Central memory CD8-positive, alpha-beta T cell (primary cell): ENCODE measurements around the gene PPP3CA.

Experiments used
- ATAC-seq: fragments of 150-1000 bp; cut with Tn5 transposase; replicated peaks from 2 replicates; pipeline ENCODE4 v1.10.0; 2022; ENCODE audit warnings: mild to moderate bottlenecking, moderate FRiP score, moderate number of reproducible peaks; ENCODE audit not compliant: poor library complexity, severe bottlenecking; ENCODE audit errors: extremely low read depth
- DNase-seq, 2 donors: peaks; one replicate each; pipeline ENCODE4 v3.0.0; 2021; ENCODE audit warnings: low spot score in 2 of 2
- H3K27ac Mint-ChIP-seq: one replicate; pipeline ENCODE4 v1.8.0; 2022; ENCODE audit warnings: low read depth, mild to moderate bottlenecking, moderate library complexity, mixed read lengths
- H3K27me3 Mint-ChIP-seq: one replicate; pipeline ENCODE4 v1.8.0; 2022; ENCODE audit warnings: mixed read lengths
- H3K36me3 Mint-ChIP-seq: one replicate; pipeline ENCODE4 v1.8.0; 2022; ENCODE audit warnings: mild to moderate bottlenecking, moderate library complexity, mixed read lengths; ENCODE audit not compliant: insufficient read depth
- H3K4me1 Mint-ChIP-seq: one replicate; pipeline ENCODE4 v1.8.0; 2022; ENCODE audit warnings: mixed read lengths
- H3K4me3 Mint-ChIP-seq: one replicate; pipeline ENCODE4 v1.8.0; 2022; ENCODE audit warnings: mild to moderate bottlenecking, moderate library complexity, mixed read lengths
- H3K9me3 Mint-ChIP-seq: one replicate; pipeline ENCODE4 v1.8.0; 2022; ENCODE audit warnings: mixed read lengths

PPP3CA gene

GRCh38 chr4:101322743-101323142, 24.6 kb downstream of the PPP3CA start:
- peaks cover 5% of the 10 kb centered on the region for H3K36me3 Mint-ChIP-seq

DNA sequence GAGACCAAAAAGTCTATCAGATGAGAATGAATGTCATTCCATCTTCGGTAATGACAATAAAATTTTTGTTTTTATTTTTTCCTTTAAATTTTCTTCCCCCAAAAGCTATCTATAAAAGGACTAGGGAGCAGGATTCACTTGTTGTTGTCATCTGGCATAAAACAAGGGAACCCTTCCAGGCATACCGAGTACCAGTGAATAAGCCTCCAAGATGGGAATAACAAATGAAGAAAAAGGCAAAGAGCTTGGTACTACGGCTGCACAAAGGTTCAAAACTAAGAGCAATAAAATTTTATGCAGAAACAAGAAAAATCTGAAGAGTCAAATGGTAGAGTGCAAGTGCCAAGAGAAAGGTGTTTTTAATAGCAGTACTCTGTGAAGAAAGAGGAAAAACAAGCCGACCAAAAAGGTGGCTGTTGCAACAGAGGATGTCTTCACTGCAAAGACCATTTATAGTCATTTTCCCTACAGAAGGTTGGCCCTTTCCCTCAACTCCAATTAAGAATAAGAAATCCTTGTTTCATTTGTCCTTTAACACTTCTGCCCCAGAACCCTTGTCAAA, 25.8 kb downstream of the PPP3CA start:
- Mint-ChIP-seq H3K27ac (no peak overlapping the region), H3K4me1 (peaks cover 46% of the 10 kb centered on the region), H3K9me3 (no peaks in the 10 kb centered on the region), H3K27me3 (no peaks in the 10 kb centered on the region), H3K36me3 (peaks cover 5% of the 10 kb centered on the region), H3K4me3 (no peak overlapping the region)
- no peak for ATAC-seq
- no peak for DNase-seq

More at GRCh38 chr4:101322743-101323142, 24.6 kb downstream of the PPP3CA start:
- ATAC-seq (no peak), DNase-seq (no peak)
- Mint-ChIP-seq H3K27me3 (no peaks in the 10 kb centered on the region), H3K4me1 (peaks cover 55% of the 10 kb centered on the region), H3K4me3 (no peak overlapping the region), H3K27ac (no peak overlapping the region), H3K9me3 (no peaks in the 10 kb centered on the region)

GRCh38 chr4:101315786-101316185, 31.5 kb downstream of the PPP3CA start:
- Mint-ChIP-seq H3K4me1 (peaks cover 26% of the 10 kb centered on the region), H3K27ac (no peak overlapping the region), H3K9me3 (no peaks in the 10 kb centered on the region), H3K27me3 (no peaks in the 10 kb centered on the region), H3K4me3 (no peak overlapping the region), H3K36me3 (no peaks in the 10 kb centered on the region)
- ATAC-seq (no peak), DNase-seq (no peak)

DNA sequence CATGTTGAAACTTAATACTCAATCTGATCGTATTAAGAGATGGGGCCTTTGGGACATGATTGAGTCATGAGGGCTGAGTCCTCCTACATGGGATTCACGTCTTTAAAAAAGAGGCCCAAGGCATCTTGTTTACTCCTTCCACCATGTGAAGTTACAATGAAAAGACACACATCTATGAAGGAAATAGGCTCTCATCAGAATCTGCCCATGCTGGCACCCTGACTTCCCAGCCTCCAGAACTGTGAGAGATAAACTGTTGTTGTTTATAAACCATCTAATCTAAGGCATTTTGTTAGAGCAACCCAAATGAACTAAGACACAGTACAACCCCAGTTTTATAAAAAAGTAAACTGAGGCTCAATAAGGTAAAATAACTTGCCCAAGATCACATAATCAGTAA, 32.3 kb downstream of the PPP3CA start:
- no peak overlapping the region for H3K4me3 Mint-ChIP-seq
- ATAC-seq (no peak), DNase-seq (no peak)
- no peaks in the 10 kb centered on the region for H3K36me3 Mint-ChIP-seq
- H3K27ac Mint-ChIP-seq = no peak overlapping the region
- no peaks in the 10 kb centered on the region for H3K27me3 Mint-ChIP-seq
- H3K9me3 Mint-ChIP-seq = no peaks in the 10 kb centered on the region
- peaks cover 21% of the 10 kb centered on the region for H3K4me1 Mint-ChIP-seq

- Mint-ChIP-seq H3K27me3 (no peaks in the 10 kb centered on the region), H3K27ac (no peak overlapping the region), H3K4me3 (no peak overlapping the region), H3K4me1 (peaks cover 28% of the 10 kb centered on the region), H3K9me3 (no peaks in the 10 kb centered on the region), H3K36me3 (no peaks in the 10 kb centered on the region)
- no peak for DNase-seq
- no peak for ATAC-seq
Observed at GRCh38 chr4:101309925-101310324, 37.4 kb downstream of the PPP3CA start.

DNA sequence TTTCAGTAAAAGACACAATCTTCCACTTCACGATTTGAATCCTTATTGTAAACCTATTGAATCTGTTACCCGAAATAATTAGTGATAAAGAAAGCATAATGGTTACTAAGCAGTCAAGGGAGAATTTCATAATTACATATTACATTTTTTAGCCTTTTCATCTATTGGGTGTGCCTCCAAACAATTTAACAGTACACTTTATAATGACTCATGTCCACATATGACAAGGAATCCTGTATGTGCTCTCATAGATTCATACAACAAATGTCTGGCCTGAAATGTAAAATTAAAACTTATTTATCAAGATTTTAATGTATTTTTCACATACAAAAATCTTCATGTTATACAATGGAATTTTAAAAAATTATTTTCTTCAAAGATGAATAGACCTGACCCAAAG, 39.4 kb downstream of the PPP3CA start:
- Mint-ChIP-seq H3K4me3 (no peak overlapping the region), H3K36me3 (no peaks in the 10 kb centered on the region), H3K27me3 (no peaks in the 10 kb centered on the region), H3K27ac (no peak overlapping the region), H3K9me3 (no peaks in the 10 kb centered on the region), H3K4me1 (peaks cover 28% of the 10 kb centered on the region)
- no peak for ATAC-seq
- DNase-seq = no peak

GRCh38 chr4:101306764-101307615, 40.3 kb downstream of the PPP3CA start:
- Mint-ChIP-seq H3K9me3 (no peaks in the 10 kb centered on the region), H3K4me1 (peaks cover 28% of the 10 kb centered on the region), H3K4me3 (peak overlapping the region; percentile 57), H3K36me3 (no peaks in the 10 kb centered on the region), H3K27ac (peak overlapping the region; percentile 54), H3K27me3 (no peaks in the 10 kb centered on the region)
- DNase-seq = no peak
- no peak for ATAC-seq

DNA sequence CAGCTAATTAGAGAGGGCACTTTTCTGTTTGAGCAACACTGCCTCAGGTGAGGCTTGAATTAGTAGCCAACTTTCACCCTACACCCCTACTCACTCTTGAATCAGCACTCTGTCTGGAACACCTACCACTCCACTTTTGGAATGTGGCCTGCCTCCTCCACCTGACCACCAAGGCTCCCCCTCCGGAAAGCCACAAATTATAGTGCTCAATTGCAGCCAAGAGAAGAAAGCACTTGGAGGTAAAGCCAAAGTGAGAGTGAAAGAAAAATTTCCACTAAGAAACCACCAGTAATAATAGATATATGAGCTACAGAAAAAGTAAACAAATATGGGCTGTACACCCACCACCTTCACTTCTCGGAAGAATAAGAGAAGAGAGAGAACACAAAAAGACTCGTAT, 41.1 kb downstream of the PPP3CA start:
- Mint-ChIP-seq H3K9me3 (no peaks in the 10 kb centered on the region), H3K4me3 (peak overlapping the region; percentile 57), H3K4me1 (peaks cover 20% of the 10 kb centered on the region), H3K27ac (peak overlapping the region; percentile 54), H3K36me3 (no peaks in the 10 kb centered on the region), H3K27me3 (no peaks in the 10 kb centered on the region)
- ATAC-seq (peak; percentile 14), DNase-seq (no peak)

- Mint-ChIP-seq H3K9me3 (no peaks in the 10 kb centered on the region), H3K4me3 (no peak overlapping the region), H3K36me3 (no peaks in the 10 kb centered on the region), H3K4me1 (peaks cover 25% of the 10 kb centered on the region), H3K27ac (no peak overlapping the region), H3K27me3 (no peaks in the 10 kb centered on the region)
- DNase-seq (no peak), ATAC-seq (no peak)
Observed at GRCh38 chr4:101304916-101305315, 42.4 kb downstream of the PPP3CA start.

- H3K4me3 Mint-ChIP-seq = no peak overlapping the region
Observed at GRCh38 chr4:101299899-101300540, 47.3 kb downstream of the PPP3CA start.

DNA sequence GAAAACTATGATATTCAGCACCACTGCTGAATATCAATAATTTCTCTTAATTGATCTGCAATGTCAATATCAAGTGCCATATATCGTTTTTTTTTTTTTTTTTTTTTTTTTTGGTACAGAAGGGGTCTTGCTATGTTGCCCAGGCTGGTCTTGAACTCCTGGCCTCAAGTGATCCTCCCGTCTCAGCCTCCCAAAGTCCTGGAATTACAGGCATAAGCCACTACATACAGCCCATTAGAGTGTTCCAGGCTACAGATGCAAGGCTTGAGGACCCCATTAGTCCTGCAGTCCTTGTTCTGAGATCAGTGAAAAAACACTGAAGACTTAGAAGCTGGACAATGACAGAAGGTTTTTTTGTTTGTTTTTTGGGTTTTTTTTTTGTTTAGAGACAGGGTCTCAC, 48.3 kb downstream of the PPP3CA start:
- Mint-ChIP-seq H3K9me3 (no peaks in the 10 kb centered on the region), H3K27ac (no peak overlapping the region), H3K36me3 (no peaks in the 10 kb centered on the region), H3K4me3 (no peak overlapping the region), H3K4me1 (peaks cover 27% of the 10 kb centered on the region), H3K27me3 (no peaks in the 10 kb centered on the region)
- ATAC-seq (no peak), DNase-seq (no peak)

More at GRCh38 chr4:101299899-101300540, 47.3 kb downstream of the PPP3CA start:
- Mint-ChIP-seq H3K4me1 (peaks cover 27% of the 10 kb centered on the region), H3K36me3 (no peaks in the 10 kb centered on the region), H3K27ac (no peak overlapping the region), H3K27me3 (no peaks in the 10 kb centered on the region), H3K9me3 (no peaks in the 10 kb centered on the region)
- DNase-seq = no peak
- ATAC-seq = no peak

- Mint-ChIP-seq H3K27me3 (no peaks in the 10 kb centered on the region), H3K4me1 (peaks cover 53% of the 10 kb centered on the region), H3K36me3 (no peaks in the 10 kb centered on the region), H3K27ac (no peak overlapping the region), H3K9me3 (no peaks in the 10 kb centered on the region), H3K4me3 (no peak overlapping the region)
- DNase-seq = no peak
- no peak for ATAC-seq
Observed at GRCh38 chr4:101295691-101296090, 51.6 kb downstream of the PPP3CA start.

GRCh38 chr4:101294597-101294996, 52.7 kb downstream of the PPP3CA start:
- no peaks in the 10 kb centered on the region for H3K36me3 Mint-ChIP-seq
- H3K4me3 Mint-ChIP-seq = no peak overlapping the region
- H3K27me3 Mint-ChIP-seq = no peaks in the 10 kb centered on the region
- H3K27ac Mint-ChIP-seq = no peak overlapping the region
- ATAC-seq = no peak
- no peak for DNase-seq
- H3K4me1 Mint-ChIP-seq = peaks cover 56% of the 10 kb centered on the region
- H3K9me3 Mint-ChIP-seq = no peaks in the 10 kb centered on the region
